ACC112 (cell line): ENCODE results near the gene ROBO1.

ENCODE experiments used
- H2AFZ ChIP-seq: fragments of 200-600 bp; sonication (generic); one replicate; pipeline ENCODE4 v1.6.0; 2017; ENCODE audit warnings: antibody characterized with exemption, low read length; ENCODE audit not compliant: unreplicated experiment
- H3K27ac ChIP-seq: fragments of 200-600 bp; sonication (generic); 2 replicates; pipeline ENCODE4 v1.5.1; 2014; ENCODE audit warnings: low read depth, mild to moderate bottlenecking, antibody characterized with exemption, low read length, moderate library complexity
- H3K27me3 ChIP-seq: fragments of 200-600 bp; sonication (generic); 2 replicates; pipeline ENCODE4 v1.6.1; 2014; ENCODE audit warnings: mild to moderate bottlenecking, antibody characterized with exemption, low read length, moderate library complexity, mixed read lengths; ENCODE audit not compliant: insufficient read depth
- H3K36me3 ChIP-seq: fragments of 200-600 bp; sonication (generic); 2 replicates; pipeline ENCODE4 v1.6.1; 2016; ENCODE audit warnings: mild to moderate bottlenecking, antibody characterized with exemption, low read length, moderate library complexity, mixed read lengths; ENCODE audit not compliant: insufficient read depth
- H3K4me1 ChIP-seq: fragments of 200-600 bp; sonication (generic); one replicate; pipeline ENCODE4 v1.6.1; 2016; ENCODE audit warnings: low read length, mixed read lengths; ENCODE audit not compliant: insufficient read depth, unreplicated experiment, control insufficient read depth
- H3K4me3 ChIP-seq: fragments of 200-600 bp; sonication (generic); 2 replicates; pipeline ENCODE4 v1.5.1; 2014; ENCODE audit warnings: mild to moderate bottlenecking, low read depth, low read length
- H3K79me2 ChIP-seq: fragments of 200-600 bp; sonication (generic); one replicate; pipeline ENCODE4 v1.6.0; 2016; ENCODE audit warnings: low read length; ENCODE audit not compliant: control insufficient read depth, unreplicated experiment, insufficient read depth

Gene ROBO1

GRCh38 chr3:78844307-78844706 lies 923.5 kb downstream of the ROBO1 start:
- no peaks in the 10 kb centered on the region for H3K36me3 ChIP-seq
- H3K4me3 ChIP-seq, result no peak overlapping the region
- peaks cover 17% of the 10 kb centered on the region for H3K4me1 ChIP-seq
- no peak overlapping the region for H3K27ac ChIP-seq
- H2AFZ ChIP-seq, result no peak overlapping the region
- H3K79me2 ChIP-seq, result no peaks in the 10 kb centered on the region
- H3K27me3 ChIP-seq, result no peaks in the 10 kb centered on the region

GRCh38 chr3:78839693-78840092 lies 928.1 kb downstream of the ROBO1 start:
- H3K4me1 ChIP-seq, result peaks cover 8% of the 10 kb centered on the region
- no peaks in the 10 kb centered on the region for H3K79me2 ChIP-seq
- no peak overlapping the region for H3K27ac ChIP-seq
- no peaks in the 10 kb centered on the region for H3K27me3 ChIP-seq
- H3K4me3 ChIP-seq, result no peak overlapping the region
- no peak overlapping the region for H2AFZ ChIP-seq
- no peaks in the 10 kb centered on the region for H3K36me3 ChIP-seq

GRCh38 chr3:78838362-78838761 lies 929.4 kb downstream of the ROBO1 start:
- Histone ChIP-seq H3K4me1 (peaks cover 8% of the 10 kb centered on the region), H3K4me3 (no peak overlapping the region), H3K27ac (no peak overlapping the region), H2AFZ (no peak overlapping the region), H3K79me2 (no peaks in the 10 kb centered on the region), H3K27me3 (no peaks in the 10 kb centered on the region), H3K36me3 (no peaks in the 10 kb centered on the region)

GRCh38 chr3:78834910-78835309 lies 932.9 kb downstream of the ROBO1 start:
- peaks cover 5% of the 10 kb centered on the region for H3K4me1 ChIP-seq
- H2AFZ ChIP-seq, result no peak overlapping the region
- no peaks in the 10 kb centered on the region for H3K79me2 ChIP-seq
- H3K27ac ChIP-seq, result no peak overlapping the region
- peaks cover 3% of the 10 kb centered on the region; the same call in 1 of the 2 replicates for H3K36me3 ChIP-seq
- H3K4me3 ChIP-seq, result no peak overlapping the region
- no peaks in the 10 kb centered on the region for H3K27me3 ChIP-seq

- H3K4me3 ChIP-seq, result no peak overlapping the region
- no peaks in the 10 kb centered on the region for H3K27me3 ChIP-seq
- no peak overlapping the region for H3K27ac ChIP-seq
- no peaks in the 10 kb centered on the region for H3K4me1 ChIP-seq
- peaks cover 3% of the 10 kb centered on the region; the same call in 1 of the 2 replicates for H3K36me3 ChIP-seq
- no peaks in the 10 kb centered on the region for H3K79me2 ChIP-seq
- H2AFZ ChIP-seq, result no peak overlapping the region
Observed at GRCh38 chr3:78832785-78833204, 935.0 kb downstream of the ROBO1 start.

GRCh38 chr3:78831446-78831972 lies 936.3 kb downstream of the ROBO1 start:
- Histone ChIP-seq H2AFZ (no peak overlapping the region), H3K27ac (no peak overlapping the region), H3K36me3 (peaks cover 3% of the 10 kb centered on the region; the same call in 1 of the 2 replicates), H3K4me1 (no peaks in the 10 kb centered on the region), H3K4me3 (no peak overlapping the region), H3K27me3 (no peaks in the 10 kb centered on the region), H3K79me2 (no peaks in the 10 kb centered on the region)

- H2AFZ ChIP-seq, result no peak overlapping the region
- H3K4me1 ChIP-seq, result no peaks in the 10 kb centered on the region
- H3K4me3 ChIP-seq, result no peak overlapping the region
- no peak overlapping the region for H3K27ac ChIP-seq
- H3K36me3 ChIP-seq, result peaks cover 3% of the 10 kb centered on the region; the same call in 1 of the 2 replicates
- H3K27me3 ChIP-seq, result no peaks in the 10 kb centered on the region
- H3K79me2 ChIP-seq, result no peaks in the 10 kb centered on the region
Observed at GRCh38 chr3:78830470-78830869, 937.3 kb downstream of the ROBO1 start.

- Histone ChIP-seq H3K27me3 (no peaks in the 10 kb centered on the region), H2AFZ (no peak overlapping the region), H3K27ac (no peak overlapping the region), H3K36me3 (peaks cover 3% of the 10 kb centered on the region; the same call in 1 of the 2 replicates), H3K4me3 (no peak overlapping the region), H3K4me1 (peaks cover 19% of the 10 kb centered on the region), H3K79me2 (no peaks in the 10 kb centered on the region)
Observed at GRCh38 chr3:78827618-78828017, 940.2 kb downstream of the ROBO1 start.

- Histone ChIP-seq H3K79me2 (no peaks in the 10 kb centered on the region), H3K4me1 (peaks cover 19% of the 10 kb centered on the region), H3K4me3 (no peak overlapping the region), H3K27ac (no peak overlapping the region), H2AFZ (no peak overlapping the region), H3K27me3 (no peaks in the 10 kb centered on the region), H3K36me3 (peaks cover 3% of the 10 kb centered on the region; the same call in 1 of the 2 replicates)
Observed at GRCh38 chr3:78825858-78826215, 942.0 kb downstream of the ROBO1 start.

- Histone ChIP-seq H3K27ac (no peak overlapping the region), H3K4me1 (peaks cover 19% of the 10 kb centered on the region), H3K4me3 (no peak overlapping the region), H3K79me2 (no peaks in the 10 kb centered on the region), H3K36me3 (peaks cover 3% of the 10 kb centered on the region; the same call in 1 of the 2 replicates), H2AFZ (no peak overlapping the region), H3K27me3 (no peaks in the 10 kb centered on the region)
Observed at GRCh38 chr3:78825118-78825857, 942.5 kb downstream of the ROBO1 start.

GRCh38 chr3:78823859-78824258 lies 943.9 kb downstream of the ROBO1 start:
- Histone ChIP-seq H3K27me3 (no peaks in the 10 kb centered on the region), H3K36me3 (no peaks in the 10 kb centered on the region), H3K4me1 (peaks cover 19% of the 10 kb centered on the region), H3K4me3 (no peak overlapping the region), H3K27ac (no peak overlapping the region), H2AFZ (no peak overlapping the region), H3K79me2 (no peaks in the 10 kb centered on the region)
